Peyer's patch (tissue), 4 donors: ENCODE results near the gene TXLNG.

Experiments
- POLR2A ChIP-seq, 2 donors: fragments of 450-650 bp; IDR thresholded peaks; one replicate each; pipeline ENCODE4 v1.5.1; 2017; ENCODE audit warnings: antibody characterized with exemption in 2 of 2, mild to moderate bottlenecking in 2 of 2, moderate library complexity in 2 of 2
- TF ChIP-seq, protein P1 (sequence below), 6 experiments: fragments of 450-650 bp in 4 of 6; fragments of 200-600 bp in 2 of 6; sonication (generic) in 1 of 6; IDR thresholded peaks; one replicate each; pipeline ENCODE4 v1.5.1; 2017 to 2019; ENCODE audit warnings: antibody characterized with exemption in 6 of 6, mild to moderate bottlenecking in 3 of 6, moderate library complexity in 1 of 6

DNA sequence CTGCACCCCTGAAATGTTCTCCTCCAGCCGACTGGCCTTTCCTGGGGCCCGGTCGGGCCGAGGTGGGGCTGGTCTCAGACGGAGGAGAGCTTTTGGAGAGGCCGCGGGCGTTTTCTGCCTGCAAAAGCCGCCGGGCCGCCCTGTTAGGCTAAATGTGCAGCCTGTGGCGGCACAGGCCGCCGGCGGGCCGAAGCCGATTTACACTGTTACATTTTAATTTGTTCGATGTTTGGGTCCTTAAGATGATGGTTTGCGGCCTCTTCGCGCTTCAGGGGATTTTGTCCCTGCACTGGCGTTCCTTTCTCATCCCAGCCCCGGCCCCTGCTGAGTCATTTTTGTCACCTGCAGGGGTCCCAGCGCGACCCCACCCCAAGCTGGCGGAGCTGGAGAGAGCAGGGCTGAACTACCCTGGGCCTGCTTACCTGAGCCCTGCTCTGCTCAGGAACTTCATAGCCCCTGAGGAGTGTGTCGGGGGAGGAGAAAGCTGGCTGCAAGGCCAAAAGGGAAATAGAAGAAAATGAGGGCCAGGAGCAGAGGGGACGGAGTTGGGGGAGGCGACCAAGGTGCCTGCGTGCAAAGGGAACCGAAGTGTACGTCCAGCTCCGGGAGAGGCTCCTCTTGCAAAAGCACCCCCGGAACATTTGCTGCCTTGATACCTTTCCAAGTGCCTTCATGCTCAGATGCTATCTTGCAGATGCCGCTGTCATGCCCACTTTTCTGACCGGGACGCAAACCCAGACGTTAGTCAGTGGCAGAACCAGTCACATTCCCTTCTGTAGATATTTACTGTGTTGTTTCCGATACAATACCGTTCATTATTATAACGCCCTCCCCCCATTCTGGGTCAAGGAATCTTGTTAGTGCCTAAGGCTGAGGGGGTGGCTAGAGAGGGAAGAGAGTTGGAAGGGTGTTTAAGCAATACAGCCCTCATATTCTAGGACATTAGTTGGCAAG, 84.9 kb downstream of the TXLNG start:
- TF ChIP-seq, protein P1, sequence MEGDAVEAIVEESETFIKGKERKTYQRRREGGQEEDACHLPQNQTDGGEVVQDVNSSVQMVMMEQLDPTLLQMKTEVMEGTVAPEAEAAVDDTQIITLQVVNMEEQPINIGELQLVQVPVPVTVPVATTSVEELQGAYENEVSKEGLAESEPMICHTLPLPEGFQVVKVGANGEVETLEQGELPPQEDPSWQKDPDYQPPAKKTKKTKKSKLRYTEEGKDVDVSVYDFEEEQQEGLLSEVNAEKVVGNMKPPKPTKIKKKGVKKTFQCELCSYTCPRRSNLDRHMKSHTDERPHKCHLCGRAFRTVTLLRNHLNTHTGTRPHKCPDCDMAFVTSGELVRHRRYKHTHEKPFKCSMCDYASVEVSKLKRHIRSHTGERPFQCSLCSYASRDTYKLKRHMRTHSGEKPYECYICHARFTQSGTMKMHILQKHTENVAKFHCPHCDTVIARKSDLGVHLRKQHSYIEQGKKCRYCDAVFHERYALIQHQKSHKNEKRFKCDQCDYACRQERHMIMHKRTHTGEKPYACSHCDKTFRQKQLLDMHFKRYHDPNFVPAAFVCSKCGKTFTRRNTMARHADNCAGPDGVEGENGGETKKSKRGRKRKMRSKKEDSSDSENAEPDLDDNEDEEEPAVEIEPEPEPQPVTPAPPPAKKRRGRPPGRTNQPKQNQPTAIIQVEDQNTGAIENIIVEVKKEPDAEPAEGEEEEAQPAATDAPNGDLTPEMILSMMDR (IDR thresholded peaks at IDR 0.05) = no peak
- no peak for TF ChIP-seq POLR2A (IDR thresholded peaks at IDR 0.05)
